Fibroblast of pulmonary artery (primary cell): Measurements from ENCODE around the gene PGAM2.

Experiments
- DNase-seq: peaks from one replicate; pipeline ENCODE4 v3.0.0-alpha.2; 2010; ENCODE audit warnings: low read depth
- H3K4me3 ChIP-seq: replicated peaks from 2 replicates; pipeline ENCODE4 v1.5.1; 2011; ENCODE audit warnings: low read depth, mild to moderate bottlenecking, control low read depth, low read length, moderate library complexity
- CTCF ChIP-seq: IDR thresholded peaks from 2 replicates; pipeline ENCODE4 v1.5.1; 2011; ENCODE audit warnings: mild to moderate bottlenecking, control low read depth, low read length, inconsistent platforms; ENCODE audit errors: missing control alignments

PGAM2 gene

GRCh38 chr7:44076101-44076895 lies 10.9 kb upstream of the PGAM2 start:
- no peak for TF ChIP-seq CTCF
- no peak for DNase-seq
- H3K4me3 ChIP-seq, result no peak overlapping the region

GRCh38 chr7:44075296-44076075 lies 10.1 kb upstream of the PGAM2 start:
- TF ChIP-seq CTCF, result no peak
- H3K4me3 ChIP-seq, result no peak overlapping the region
- no peak for DNase-seq

- no peak for TF ChIP-seq CTCF
- no peak for DNase-seq
- H3K4me3 ChIP-seq, result no peak overlapping the region
These were observed 9.0 kb upstream of the PGAM2 start for GRCh38 chr7:44074349-44074695.

GRCh38 chr7:44073664-44074348 lies 8.4 kb upstream of the PGAM2 start:
- TF ChIP-seq CTCF, result no peak
- H3K4me3 ChIP-seq, result no peak overlapping the region
- DNase-seq, result peak; percentile 49

- peak; percentile 86 for DNase-seq
- H3K4me3 ChIP-seq, result no peak overlapping the region
- TF ChIP-seq CTCF, result peak; percentile 84
These were observed 7.2 kb upstream of the PGAM2 start for GRCh38 chr7:44072364-44073231.

GRCh38 chr7:44071726-44072363 lies 6.5 kb upstream of the PGAM2 start:
- H3K4me3 ChIP-seq, result no peak overlapping the region
- TF ChIP-seq CTCF, result no peak
- DNase-seq, result no peak
